SH-SY5Y (cell line): Measurements from ENCODE around the gene AACS.

ENCODE experiments used
- GATA2 ChIP-seq: IDR thresholded peaks from 2 replicates; pipeline ENCODE4 v1.6.1; 2011; ENCODE audit warnings: mild to moderate bottlenecking, low read depth, low read length
- GATA3 ChIP-seq: IDR thresholded peaks from 2 replicates; pipeline ENCODE4 v1.6.1; 2011; ENCODE audit warnings: low read depth, mild to moderate bottlenecking, low read length, moderate library complexity

The AACS gene

DNA sequence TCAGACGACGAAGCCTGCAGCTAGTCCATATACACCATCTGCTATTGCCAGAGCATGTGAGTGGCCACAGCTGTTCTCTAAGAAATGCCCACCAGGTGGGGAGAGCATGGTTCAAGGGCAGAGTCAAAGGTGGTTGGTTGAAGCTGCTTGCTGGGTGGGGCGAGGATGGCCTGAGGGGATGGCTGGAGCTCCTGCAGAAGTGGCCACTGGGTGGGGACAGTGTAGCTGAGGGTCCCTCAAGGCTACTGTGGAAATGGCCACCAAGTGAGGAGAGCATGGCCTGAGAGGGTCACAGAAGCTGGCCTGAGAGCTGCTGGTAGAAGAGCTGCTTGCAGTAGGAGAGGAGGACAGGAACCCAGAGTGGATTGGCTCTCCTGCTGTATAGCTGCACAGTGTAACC is 102.4 kb downstream of the AACS start:
- no peak for TF ChIP-seq GATA2
- no peak for TF ChIP-seq GATA3

DNA sequence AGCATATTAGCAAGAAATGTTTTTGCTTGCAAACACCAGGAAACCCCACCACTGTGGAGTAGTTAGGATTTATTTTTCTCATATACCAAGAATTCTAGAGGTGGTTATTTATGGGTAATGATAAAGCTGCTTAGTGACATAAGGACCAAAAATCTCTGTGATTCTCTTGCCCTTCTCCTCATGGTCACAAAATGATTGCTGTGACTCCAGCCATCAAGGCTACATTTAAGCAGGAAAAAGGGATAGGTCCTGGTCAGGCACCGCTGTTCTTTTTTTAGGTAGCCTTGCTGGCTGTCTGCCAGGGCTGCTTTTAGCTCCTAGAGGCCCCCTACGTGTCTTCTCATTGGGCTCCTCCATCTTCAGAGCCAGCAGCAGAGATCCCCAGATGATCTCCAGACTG is 104.2 kb downstream of the AACS start:
- TF ChIP-seq GATA2 (no peak), GATA3 (no peak)

GRCh38 chr12:125169870-125170269 is 104.6 kb downstream of the AACS start:
- no peak for TF ChIP-seq GATA2
- TF ChIP-seq GATA3 = no peak

- TF ChIP-seq GATA3 (no peak), GATA2 (no peak)
Measured at GRCh38 chr12:125171267-125171666, 106.0 kb downstream of the AACS start.

GRCh38 chr12:125172231-125172850 is 107.1 kb downstream of the AACS start:
- no peak for TF ChIP-seq GATA2
- TF ChIP-seq GATA3 = no peak

DNA sequence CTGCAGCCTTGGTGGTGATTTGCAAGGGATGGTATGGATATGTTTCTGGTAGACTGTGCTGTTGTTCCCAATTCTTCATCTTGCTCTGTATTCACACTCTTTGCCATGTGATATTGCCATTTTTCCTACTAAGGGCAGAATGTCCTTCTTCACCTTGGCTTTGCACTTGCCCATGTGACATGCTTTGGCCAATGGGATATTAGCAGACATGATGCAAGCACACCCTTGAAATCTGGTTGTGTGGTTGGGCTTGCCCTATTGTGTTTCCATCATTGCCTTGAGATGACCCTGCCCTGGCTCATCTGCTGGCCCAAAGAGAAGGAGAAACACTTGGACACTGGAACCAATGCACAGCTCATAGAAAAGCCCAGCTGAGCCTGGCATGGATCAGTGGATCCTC is 110.3 kb downstream of the AACS start:
- TF ChIP-seq GATA2 (no peak), GATA3 (no peak)

GRCh38 chr12:125178222-125178621 is 113.0 kb downstream of the AACS start:
- TF ChIP-seq GATA2 (no peak), GATA3 (no peak)

GRCh38 chr12:125180144-125180543 is 114.9 kb downstream of the AACS start:
- TF ChIP-seq GATA3 (no peak), GATA2 (no peak)

- TF ChIP-seq GATA3 (no peak), GATA2 (no peak)
Measured at GRCh38 chr12:125181107-125181506, 115.9 kb downstream of the AACS start.

GRCh38 chr12:125183187-125184067 is 118.2 kb downstream of the AACS start:
- no peak for TF ChIP-seq GATA3

DNA sequence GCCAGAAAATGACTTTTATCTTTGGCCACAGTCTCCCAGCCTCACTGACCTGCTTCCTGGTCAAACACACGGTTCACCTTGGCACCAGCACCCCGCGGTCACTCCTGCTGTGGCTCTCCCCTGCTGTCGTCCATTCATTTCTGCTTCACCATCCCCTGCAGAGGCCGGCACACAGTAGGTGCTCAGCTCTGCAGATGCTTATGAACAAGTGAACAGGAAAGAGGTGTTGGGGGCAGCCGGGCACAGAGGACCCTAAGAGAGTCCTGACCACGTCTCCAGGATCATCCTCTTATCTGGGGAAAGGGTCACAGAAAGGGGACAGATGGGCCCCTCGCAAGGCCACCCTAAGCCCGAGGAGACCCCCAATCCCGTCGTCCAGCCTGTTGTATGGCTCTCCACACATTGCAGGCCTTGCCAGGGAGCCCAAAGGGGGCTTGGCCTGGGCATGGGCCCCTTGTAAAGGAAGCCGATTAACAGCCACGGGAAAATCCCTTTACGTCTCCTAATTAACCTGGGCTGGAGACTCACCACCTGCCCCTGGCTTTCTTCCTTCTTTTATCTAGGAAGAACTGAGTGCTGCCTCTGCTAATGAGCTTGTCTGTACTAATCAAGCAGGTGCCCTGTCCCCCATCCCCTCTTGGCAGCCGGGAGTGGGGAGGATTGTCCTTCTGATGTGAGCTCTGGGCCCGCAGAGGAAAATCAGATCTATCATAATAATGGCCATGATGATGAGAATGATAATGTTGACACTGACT is 119.2 kb downstream of the AACS start:
- TF ChIP-seq GATA2 = no peak
- no peak for TF ChIP-seq GATA3

GRCh38 chr12:125185311-125185739 is 120.1 kb downstream of the AACS start:
- TF ChIP-seq GATA3 (no peak), GATA2 (no peak)

GRCh38 chr12:125185740-125186470 is 120.7 kb downstream of the AACS start, which contains the start of gene TMEM132B:
TMEM132B (plus strand) TSS chr12:125186386.
- no peak for TF ChIP-seq GATA2
- no peak for TF ChIP-seq GATA3

GRCh38 chr12:125186471-125187147 is 121.4 kb downstream of the AACS start:
- TF ChIP-seq GATA2 (no peak), GATA3 (no peak)
